Hematopoietic multipotent progenitor cell treated with erythropoietin and hydrocortisone succinate and interleukin-3 and kit ligand, for 15 days (in vitro differentiated cells): Measurements from ENCODE around the gene TIMP1.

Experiments used
- DNase-seq: peaks from one replicate; pipeline ENCODE4 v3.0.0-alpha.2; 2015; ENCODE audit warnings: low spot score

The TIMP1 gene

DNA sequence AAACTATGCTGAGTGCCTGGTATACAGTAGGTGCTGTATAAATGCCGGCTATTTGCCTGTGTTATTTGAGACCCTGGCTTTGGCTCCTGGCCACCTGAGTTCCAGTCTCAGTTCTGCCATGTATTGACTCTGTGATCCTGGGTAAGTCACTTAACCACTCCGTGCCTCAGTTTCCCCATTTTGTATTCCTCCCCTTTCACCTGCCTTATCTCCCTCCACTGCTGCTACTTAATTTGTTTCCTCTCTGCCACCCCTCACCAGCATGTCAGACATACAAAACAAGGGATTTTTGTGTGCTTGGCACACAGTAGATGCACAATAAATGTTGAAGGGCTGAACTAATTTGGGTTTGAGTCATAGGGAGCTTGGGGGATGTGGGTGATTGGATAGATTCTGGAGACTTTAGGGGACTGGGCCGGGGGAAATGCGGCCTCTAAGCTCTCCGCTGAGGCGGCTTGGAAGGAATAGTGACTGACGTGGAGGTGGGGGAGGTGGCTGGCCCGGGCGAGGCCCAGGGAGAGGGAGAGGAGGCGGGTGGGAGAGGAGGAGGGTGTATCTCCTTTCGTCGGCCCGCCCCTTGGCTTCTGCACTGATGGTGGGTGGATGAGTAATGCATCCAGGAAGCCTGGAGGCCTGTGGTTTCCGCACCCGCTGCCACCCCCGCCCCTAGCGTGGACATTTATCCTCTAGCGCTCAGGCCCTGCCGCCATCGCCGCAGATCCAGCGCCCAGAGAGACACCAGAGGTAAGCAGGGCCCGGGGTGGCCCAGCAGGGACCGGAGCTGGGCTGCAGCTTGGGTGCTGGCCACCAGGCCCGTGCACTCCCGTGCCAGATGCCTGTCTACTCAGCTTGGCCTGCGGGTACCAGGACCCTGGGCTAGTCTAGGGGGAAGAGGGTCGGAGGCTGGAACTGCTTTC, at the start of gene TIMP1:
TSS of gene TIMP1 (plus strand) at position 706 of the 917 bp plus-strand sequence. CDS start 980 bp downstream, outside the sequence.
- peak; percentile 79 for DNase-seq

DNA sequence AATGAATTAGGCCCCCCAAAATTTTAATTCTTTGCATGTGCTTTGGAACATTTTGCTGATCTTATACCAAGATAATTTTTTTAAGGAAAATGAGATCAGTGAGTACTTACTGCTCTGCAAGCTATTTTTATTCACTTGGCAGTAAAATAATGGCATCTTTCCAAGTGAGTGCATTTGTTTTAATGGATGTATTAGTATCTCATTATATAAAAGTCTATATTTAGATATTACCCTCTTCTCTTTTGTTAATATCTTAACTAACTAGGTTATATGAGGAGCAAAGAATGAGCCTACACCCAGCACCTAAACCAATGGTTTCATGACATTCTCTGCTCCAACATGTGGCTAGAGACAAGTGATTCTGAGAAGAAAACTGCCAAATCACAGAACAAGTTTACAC, 42.4 kb upstream of the TIMP1 start:
- no peak for DNase-seq

DNA sequence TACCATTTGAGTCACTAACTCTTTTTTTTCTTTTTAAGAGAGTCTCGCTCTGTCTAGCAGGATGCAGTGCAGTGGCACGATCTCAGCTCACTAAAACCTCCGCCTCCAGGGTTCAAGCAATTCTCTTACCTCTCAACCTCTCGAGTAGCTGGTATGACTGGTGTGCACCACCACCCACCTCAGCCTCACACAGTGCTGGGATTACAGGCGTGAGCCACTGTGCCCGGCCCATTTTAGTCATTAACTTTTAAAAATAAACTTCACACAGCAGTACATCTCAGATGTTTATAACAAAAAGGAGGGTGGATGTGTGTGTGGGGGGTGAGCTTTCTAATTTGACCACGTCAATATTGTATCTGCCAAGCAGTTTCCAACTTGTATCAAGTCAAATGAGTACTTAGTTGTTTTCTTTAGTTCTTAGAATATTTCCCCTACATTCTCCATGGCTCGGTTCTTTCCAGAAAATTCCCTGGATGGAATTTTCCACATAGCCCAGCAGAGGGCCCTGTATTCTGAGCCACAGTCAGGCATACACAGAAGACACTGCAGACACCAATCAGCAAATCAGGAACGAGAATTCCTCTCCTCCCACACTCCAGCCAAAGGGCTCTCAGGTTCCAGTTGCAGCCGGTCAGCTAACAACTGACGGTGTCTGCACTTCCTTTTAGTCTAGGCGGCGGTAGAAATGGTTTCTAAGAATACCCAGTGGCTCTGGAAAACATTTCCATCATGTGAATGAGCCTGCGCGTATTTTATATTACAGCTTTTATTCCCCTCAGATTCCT, 41.3 kb upstream of the TIMP1 start:
- DNase-seq, result peak; percentile 5

DNA sequence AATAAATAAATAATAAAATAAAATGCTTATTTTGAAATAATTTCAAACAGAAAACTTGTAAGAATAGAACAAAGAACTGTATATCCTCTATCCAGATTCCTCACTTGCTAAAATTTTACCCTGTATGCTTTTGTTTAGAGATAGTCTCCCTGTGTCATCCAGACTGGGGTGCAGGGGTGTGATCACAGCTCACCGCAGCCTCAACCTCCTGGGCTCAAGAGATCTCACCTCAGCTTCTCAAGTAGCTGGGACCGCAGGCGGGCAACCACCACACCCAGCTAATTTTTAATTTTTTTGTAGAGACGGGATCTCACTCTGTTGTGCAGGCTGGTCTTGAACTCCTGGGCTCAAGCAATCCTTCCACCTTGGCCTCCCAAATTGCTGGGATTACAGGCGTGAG, 38.7 kb upstream of the TIMP1 start:
- DNase-seq, result no peak

DNA sequence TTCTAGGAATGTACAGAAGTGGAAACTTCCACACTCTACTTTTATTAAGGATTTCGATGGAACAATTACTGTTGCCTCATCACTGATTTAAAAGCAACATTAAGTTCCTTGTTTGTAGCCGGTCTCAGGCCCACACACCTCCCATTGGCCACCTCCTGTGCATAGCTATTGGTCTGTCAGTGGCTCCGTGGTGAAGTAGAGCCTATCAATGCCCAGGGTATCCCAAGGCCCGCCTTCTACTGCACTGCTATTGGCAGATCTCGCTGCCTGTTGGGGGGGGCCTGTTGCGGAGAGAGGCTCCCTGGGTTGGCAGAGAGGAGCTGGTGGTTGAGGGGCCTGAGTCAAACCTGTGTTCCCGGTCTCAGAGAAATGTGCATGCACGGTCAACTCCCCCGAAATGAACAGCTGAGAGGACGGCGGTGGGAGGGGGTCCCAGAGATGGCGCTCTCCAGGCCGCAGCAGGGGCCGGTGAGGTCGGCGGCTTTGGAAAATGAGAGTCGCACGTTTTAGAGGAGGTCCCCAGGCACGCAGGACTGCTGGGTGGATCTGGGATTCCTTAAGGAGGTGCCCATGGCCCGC, 26.1 kb upstream of the TIMP1 start:
- DNase-seq, result peak; percentile 85

DNA sequence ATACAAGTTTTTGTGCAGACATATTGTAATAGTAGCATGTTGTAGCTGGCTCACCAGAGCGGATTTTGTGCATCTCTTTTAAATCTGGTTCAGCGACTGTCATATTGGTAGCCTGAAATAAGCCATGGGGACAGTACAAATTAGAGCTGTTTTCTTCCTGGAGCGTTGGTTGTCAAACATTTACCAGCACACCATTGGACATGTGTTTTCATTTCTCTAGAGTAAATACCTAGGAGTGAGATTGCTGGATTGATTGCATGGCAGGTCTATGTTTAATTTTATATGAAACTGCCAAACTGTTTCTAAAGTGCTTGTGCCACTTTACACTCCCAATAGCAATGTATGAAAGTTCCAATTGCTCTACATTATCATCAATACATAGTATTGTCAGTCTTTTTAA, 23.8 kb upstream of the TIMP1 start:
- no peak for DNase-seq

DNA sequence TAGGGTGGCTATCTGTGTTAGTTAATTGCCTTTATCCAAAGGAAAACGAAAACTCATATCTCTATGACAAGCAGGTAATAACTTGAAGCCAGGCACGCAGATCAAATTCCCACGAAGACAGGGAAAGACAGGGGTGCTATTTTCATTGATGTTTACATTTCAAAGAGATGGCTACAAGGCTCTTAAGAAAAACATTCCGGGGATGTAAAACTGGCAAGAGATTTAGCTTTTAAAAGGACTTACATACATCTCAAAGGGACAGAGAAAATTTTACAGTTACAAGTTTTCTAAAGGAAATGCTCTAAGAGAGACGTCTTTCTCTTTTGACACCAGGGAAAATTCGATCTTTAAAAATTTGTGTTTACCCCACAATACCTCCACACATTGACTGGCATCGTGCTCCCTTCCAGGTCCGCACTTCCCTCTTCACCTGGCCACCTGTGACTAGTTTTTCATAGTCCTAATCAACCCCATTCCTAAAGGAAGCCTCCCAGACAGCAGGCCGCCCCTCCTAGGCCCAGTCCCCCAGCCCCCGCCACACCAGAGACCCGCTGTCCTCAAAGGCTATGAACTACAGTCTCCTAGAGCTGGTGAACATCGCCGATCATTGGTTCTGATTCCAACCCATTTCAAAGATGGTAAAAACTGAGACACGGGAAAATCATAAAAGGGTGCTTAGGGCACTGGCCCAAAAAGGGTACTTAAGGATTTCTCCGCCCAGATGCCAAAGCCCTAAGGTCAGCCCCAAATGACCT, 21.9 kb upstream of the TIMP1 start:
- no peak for DNase-seq

DNA sequence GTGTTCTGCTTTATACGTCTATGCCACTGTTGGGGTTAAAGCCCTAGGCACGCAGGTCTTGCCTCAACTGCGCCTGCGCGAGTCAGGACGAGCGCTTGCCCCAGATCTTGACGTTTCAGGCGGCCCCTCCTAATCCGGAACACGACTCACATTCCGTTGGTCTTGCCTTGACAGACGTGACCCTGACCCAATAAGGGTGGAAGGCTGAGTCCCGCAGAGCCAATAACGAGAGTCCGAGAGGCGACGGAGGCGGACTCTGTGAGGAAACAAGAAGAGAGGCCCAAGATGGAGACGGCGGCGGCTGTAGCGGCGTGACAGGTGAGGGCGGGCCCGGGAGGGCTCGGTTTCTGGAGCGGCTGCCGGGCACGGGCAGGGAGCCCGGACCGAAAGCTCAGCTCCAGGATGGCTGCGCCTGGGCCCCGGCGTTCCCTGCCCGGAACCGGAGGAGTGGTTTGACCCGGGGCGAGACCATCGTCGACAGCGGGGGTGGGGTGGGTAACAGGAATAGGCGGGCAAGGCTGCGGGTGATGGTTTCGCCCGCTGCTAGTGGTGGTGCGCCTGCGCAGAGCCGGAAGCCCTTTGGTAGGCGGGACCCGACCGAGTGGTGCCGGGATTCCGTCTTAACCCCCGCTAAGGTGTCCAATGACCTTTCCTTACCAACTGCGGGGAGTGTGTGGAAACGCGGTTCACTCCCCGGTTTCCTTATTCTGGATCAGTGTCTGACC, 21.1 kb upstream of the TIMP1 start, which contains the start of gene ARAF:
TSS of gene ARAF (plus strand) at position 272 of the 725 bp plus-strand sequence. CDS start 1,763 bp downstream, outside the sequence.
- DNase-seq, result peak; percentile 97

DNA sequence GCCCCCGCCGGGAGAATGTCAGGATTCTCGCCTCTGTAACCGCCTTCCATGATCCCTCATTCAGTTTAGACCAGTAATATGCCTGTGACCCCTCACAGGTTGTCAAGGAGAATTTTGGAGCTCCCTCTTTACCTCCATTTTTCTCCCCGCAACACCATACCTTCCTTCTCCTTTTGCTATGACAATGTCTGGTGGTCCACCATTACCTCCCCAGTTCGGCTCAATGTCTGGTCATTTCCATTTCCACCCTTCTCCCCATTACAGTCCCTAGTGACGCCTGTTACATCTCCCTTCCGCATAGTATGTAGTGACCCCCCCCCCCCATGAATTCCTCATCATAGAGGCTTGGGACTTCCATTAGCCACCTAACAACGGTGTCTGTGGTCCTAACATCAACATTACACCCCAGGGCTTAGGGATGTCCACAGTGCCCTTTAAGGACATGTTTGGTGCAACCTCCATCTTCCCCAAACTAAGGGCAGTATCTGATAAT, 20.5 kb upstream of the TIMP1 start:
- no peak for DNase-seq

DNA sequence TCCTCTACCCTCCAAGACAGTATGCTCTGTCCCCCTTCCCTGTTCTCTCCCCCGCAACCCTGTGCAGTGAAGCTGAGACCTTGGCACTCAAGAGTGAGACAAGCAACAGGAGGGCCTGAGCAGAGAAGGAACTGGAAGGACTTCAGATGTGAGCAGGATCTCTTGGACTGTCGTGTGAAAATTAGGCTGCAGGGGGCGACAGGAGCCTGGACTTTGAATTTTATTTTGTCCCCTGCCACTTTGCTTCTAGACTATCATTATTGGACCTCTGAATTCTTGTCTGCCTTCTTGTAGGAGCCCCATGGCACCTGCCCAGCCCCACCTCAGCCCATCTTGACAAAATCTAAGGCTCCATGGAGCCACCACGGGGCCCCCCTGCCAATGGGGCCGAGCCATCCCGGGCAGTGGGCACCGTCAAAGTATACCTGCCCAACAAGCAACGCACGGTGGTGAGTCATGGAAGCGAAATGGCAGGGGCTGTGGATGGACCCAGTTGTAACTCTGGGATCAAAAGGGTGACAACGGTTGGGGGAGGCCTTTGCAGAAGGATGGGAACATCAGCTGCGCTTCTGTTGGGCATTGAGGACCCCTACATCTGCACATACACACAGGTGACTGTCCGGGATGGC, 19.5 kb upstream of the TIMP1 start:
- peak; percentile 52 for DNase-seq

DNA sequence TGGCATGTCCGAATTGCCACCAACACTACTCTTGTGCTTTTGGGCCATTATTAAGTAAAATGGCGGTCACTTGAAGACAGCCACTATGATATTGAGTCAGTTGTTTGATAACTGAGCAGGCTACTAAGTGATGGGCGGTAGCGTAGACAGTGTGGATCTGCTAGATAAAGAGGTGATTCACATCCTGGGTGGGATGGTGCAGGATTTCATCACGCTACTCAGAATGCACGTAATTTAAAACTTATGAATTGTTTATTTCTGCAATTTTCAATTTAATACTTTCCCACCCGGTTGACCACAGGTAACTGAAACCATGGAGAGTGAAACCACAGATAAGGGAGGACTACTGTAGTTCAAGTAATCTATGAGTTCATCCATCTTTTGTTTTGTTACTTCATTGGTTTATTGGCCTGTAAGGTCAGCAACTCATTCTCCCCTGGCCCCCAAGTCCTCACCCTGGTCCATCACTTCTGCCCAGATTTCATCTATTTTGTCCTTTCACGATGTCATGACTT, 18.4 kb upstream of the TIMP1 start:
- DNase-seq, result peak; percentile 63

DNA sequence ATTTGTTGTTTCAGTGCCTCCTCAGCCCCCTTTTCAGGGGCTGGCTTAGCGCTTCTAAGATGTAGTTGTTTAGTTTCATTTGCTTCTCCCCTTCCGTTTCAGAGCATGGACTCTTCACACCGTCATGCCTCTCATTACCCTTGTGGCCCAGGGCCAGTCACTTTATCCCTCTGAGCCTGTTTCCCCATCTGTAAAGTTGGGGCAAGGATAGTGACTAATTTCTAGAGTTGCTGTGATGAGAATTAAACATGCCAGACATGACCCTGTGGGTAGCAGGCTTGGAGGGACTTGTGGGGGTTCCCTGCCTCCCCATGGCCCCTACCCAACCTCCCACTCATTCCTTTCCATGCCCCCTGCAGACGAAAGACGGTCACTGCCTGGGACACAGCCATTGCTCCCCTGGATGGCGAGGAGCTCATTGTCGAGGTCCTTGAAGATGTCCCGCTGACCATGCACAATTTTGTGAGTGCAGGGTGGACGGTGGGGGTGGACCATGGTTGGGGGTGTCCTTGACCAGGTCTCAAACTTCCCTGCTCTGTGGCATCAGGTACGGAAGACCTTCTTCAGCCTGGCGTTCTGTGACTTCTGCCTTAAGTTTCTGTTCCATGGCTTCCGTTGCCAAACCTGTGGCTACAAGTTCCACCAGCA, 17.7 kb upstream of the TIMP1 start:
- DNase-seq, result peak; percentile 10

DNA sequence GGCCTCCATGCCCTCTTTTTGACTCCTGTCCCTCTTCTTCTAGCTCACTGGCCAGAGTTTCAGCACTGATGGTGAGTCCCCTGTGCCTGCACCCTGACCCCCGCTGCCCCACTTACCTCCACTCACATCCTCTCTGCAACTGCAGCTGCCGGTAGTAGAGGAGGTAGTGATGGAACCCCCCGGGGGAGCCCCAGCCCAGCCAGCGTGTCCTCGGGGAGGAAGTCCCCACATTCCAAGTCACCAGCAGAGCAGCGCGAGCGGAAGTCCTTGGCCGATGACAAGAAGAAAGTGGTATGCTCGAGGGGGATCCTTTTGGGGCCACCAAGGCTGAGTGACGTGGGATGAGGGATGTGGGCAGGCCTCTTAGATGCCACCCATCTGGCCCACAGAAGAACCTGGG, 15.4 kb upstream of the TIMP1 start:
- no peak for DNase-seq

DNA sequence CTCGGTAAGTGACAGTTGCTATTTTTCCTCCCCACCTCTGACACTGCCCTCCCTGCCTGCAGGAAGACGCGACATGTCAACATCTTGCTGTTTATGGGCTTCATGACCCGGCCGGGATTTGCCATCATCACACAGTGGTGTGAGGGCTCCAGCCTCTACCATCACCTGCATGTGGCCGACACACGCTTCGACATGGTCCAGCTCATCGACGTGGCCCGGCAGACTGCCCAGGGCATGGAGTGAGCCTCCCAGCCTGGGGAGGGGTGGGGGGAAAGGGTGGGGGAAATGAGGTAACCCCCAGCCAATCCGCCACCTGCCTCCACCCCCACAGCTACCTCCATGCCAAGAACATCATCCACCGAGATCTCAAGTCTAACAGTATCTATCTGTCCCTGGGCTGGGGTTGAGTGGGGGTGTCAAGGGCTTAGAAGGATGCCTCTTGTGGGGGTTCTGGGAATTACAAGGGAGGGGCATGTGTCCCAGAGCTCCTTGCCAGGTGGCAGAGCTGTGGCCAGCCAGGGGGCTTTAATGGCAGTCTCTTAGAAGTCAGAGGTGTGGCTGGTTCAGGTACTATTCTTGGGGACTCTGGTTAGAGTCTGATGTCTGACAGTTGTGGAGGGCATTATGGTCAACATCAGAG, 13.5 kb upstream of the TIMP1 start:
- DNase-seq, result peak; percentile 50

DNA sequence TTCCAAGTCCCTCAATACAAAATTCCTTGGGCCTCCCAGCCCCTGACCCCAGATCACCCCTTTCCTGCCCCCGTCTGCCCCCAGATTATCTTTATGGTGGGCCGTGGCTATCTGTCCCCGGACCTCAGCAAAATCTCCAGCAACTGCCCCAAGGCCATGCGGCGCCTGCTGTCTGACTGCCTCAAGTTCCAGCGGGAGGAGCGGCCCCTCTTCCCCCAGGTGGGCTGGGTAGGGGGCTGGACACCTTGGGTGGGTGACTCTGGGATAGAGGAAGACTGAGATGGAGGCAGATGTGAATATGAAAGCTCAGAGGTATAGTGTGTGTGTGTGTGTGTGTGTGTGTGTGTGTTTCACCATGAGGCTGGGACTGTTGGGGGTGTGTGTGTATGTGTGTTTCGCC, 11.4 kb upstream of the TIMP1 start:
- DNase-seq, result no peak

DNA sequence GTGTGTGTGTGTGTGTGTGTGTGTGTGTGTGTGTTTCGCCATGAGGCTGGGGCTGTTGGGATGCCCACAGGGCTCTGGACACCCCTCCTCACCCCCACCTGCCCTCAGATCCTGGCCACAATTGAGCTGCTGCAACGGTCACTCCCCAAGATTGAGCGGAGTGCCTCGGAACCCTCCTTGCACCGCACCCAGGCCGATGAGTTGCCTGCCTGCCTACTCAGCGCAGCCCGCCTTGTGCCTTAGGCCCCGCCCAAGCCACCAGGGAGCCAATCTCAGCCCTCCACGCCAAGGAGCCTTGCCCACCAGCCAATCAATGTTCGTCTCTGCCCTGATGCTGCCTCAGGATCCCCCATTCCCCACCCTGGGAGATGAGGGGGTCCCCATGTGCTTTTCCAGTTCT, 11.0 kb upstream of the TIMP1 start:
- DNase-seq, result no peak

DNA sequence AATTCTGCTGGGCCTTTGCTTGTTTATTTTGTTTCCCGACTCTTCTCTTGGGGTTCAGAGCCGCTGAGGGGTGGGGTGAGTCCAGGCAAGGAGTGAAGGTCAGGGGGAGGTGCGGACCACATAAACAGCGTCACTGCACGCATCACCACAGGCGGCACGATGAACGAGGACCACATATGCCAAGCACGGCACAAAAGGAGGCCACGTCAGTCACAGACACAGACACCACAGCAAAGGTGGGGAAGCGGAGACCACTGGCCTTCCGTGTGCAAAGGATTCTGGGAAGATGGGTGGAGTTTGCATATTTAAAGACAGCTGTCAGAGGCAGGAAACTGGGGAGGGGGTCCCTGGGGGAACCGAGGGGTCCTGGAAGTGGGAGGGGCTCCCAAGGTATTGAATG, 10.3 kb upstream of the TIMP1 start:
- no peak for DNase-seq

DNA sequence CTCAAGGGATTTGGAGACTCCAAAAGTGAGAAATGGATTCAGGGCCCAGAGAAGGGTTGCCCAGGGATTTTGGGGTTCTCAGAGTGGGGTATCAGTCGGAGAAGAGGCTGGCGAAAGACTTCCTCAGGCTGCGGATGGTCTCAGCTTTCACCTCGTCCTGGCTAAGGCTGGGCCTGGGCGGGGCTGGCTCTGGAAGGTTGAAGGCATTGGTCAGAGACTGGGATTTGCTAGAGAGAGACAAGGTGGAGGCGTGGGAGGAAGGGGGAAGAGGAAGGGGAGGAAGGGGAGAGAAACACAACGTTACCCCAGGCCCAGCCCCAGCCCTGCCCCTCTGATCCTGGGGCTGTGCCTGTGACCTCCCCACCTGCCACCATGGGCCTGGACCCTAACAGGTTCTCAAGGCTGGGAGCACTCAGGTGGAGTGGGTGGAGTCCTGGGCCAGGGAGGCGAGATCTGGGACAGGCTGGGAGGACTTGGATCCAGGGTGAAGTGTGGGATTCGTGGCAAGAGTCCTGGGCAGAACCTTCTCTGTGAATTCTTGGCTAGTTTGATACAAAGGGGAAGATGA, 9.4 kb upstream of the TIMP1 start:
- no peak for DNase-seq
